GM12878 (cell line): ENCODE results near the gene SMIM20. TPM values are rescaled to one million over a fixed set of nuclear protein-coding genes. Genes with fewer than 3 reads are reported as not detected.

Experiments used
- ATAC-seq: fragments of 200-7000 bp; cut with Tn5 transposase; 3 replicates; pipeline ENCODE4 v1.9.1; 2020; ENCODE audit warnings: mild to moderate bottlenecking, moderate library complexity
- BruUV-seq: library from RNA; stranded (reverse); fragments of 400-500 nt; replicated peaks from 2 replicates; lab custom pipeline; 2021; lab: Mats Ljungman, UMichigan
- CTCF ChIA-PET: fragments of 300-600 bp; sonication (Branson Sonifier 250); formaldehyde crosslinking; extraction: SDS; loops from one replicate; lab custom pipeline; 2021; ENCODE audit warnings: inconsistent platforms; lab: Yijun Ruan, JAX
- POLR2A ChIA-PET: fragments of 350-600 bp; formaldehyde crosslinking; extraction: SDS; loops from one replicate; lab custom pipeline; 2021; ENCODE audit warnings: inconsistent platforms; lab: Charles Lee
- RAD21 ChIA-PET: fragments of 300-600 bp; sonication (Branson Sonifier 250); formaldehyde crosslinking; loops from one replicate; lab custom pipeline; 2023; ENCODE audit warnings: antibody characterized with exemption; ENCODE audit not compliant: unreplicated experiment; lab: Charles Lee
- SMC1A ChIA-PET: fragments of 300-600 bp; sonication (Branson Sonifier 250); formaldehyde crosslinking; loops from one replicate; lab custom pipeline; 2023; ENCODE audit not compliant: unreplicated experiment, uncharacterized antibody; lab: Charles Lee
- DNase-seq: peaks from one replicate; pipeline ENCODE4 v3.0.0-alpha.2; 2011; ENCODE audit warnings: low read depth, low spot score
- FAIRE-seq: peaks from 3 replicates; lab custom pipeline; 2011; peaks lifted over from hg19 to GRCh38; lab: Jason Lieb, UNC
- H2AFZ ChIP-seq: 2 replicates; pipeline ENCODE4 v1.6.0; 2011; ENCODE audit warnings: low read depth, low read length, control low read depth; ENCODE audit not compliant: control insufficient read depth
- H3K27ac ChIP-seq: 2 replicates; pipeline ENCODE4 v1.5.1; 2011; ENCODE audit warnings: control low read depth; ENCODE audit not compliant: control insufficient read depth, insufficient read depth
- H3K27me3 ChIP-seq, 2 experiments: replicated peaks in 1 of 2; 2 replicates each; pipeline versions ENCODE4 v1.6.0 to v1.6.1; 2011; ENCODE audit warnings: low read length in 1 of 2; ENCODE audit not compliant: control insufficient read depth in 2 of 2, insufficient read depth in 2 of 2
- H3K36me3 ChIP-seq, 2 experiments: 2 replicates each; pipeline ENCODE4 v1.5.1; 2011; ENCODE audit warnings: low read length in 1 of 2; ENCODE audit not compliant: control insufficient read depth in 2 of 2, insufficient read depth in 2 of 2
- H3K4me1 ChIP-seq: 2 replicates; pipeline ENCODE4 v1.6.1; 2011; ENCODE audit warnings: mild to moderate bottlenecking, low read length, moderate library complexity, mixed read lengths; ENCODE audit not compliant: control insufficient read depth, insufficient read depth
- H3K4me2 ChIP-seq: 2 replicates; pipeline ENCODE4 v1.6.0; 2011; ENCODE audit warnings: control low read depth; ENCODE audit not compliant: control insufficient read depth, insufficient read depth
- H3K4me3 ChIP-seq: fragments of 200-600 bp; sonication (generic); 2 replicates; pipeline ENCODE4 v1.5.1; 2016
- H3K79me2 ChIP-seq: 2 replicates; pipeline ENCODE4 v1.6.0; 2011; ENCODE audit warnings: low read length; ENCODE audit not compliant: control insufficient read depth, insufficient read depth
- H3K9ac ChIP-seq: 2 replicates; pipeline ENCODE4 v1.8.0; 2011; ENCODE audit warnings: low read length, control low read depth, mixed read lengths; ENCODE audit not compliant: control insufficient read depth, insufficient read depth
- H3K9me3 ChIP-seq: replicated peaks from 3 replicates; pipeline ENCODE4 v1.5.1; 2011; ENCODE audit warnings: mild to moderate bottlenecking, low read length; ENCODE audit not compliant: control insufficient read depth, insufficient read depth
- H4K20me1 ChIP-seq: 2 replicates; pipeline ENCODE4 v1.6.0; 2011; ENCODE audit not compliant: control insufficient read depth, insufficient read depth
- BHLHE40 ChIP-seq, 2 experiments: fragments of 450-650 bp in 1 of 2; IDR thresholded peaks; 2 replicates each; pipeline ENCODE4 v1.6.1; 2011 to 2017; ENCODE audit warnings: low read depth in 2 of 2, borderline replicate concordance in 1 of 2, improper control_type of control experiment in 1 of 2, low read length in 1 of 2, mild to moderate bottlenecking in 1 of 2
- CEBPZ ChIP-seq: fragments of 150-350 bp; IDR thresholded peaks from 2 replicates; pipeline ENCODE4 v1.6.1; 2016; ENCODE audit warnings: low read depth, low read length
- HDGF ChIP-seq: fragments of 450-650 bp; IDR thresholded peaks from 2 replicates; pipeline ENCODE4 v1.6.1; 2016; ENCODE audit warnings: antibody characterized with exemption
- KDM1A ChIP-seq: fragments of 200-600 bp; sonication (generic); IDR thresholded peaks from 2 replicates; pipeline ENCODE4 v1.6.1; 2016; ENCODE audit warnings: borderline replicate concordance
- NKRF ChIP-seq: fragments of 450-650 bp; conservative IDR thresholded peaks from 2 replicates; pipeline ENCODE4 v1.6.1; 2017; ENCODE audit warnings: mild to moderate bottlenecking, moderate library complexity
- PAX5 ChIP-seq: IDR thresholded peaks from 2 replicates; pipeline ENCODE4 v1.6.1; 2011; ENCODE audit warnings: low read depth, low read length, borderline replicate concordance
- PKNOX1 ChIP-seq: fragments of 450-650 bp; IDR thresholded peaks from 2 replicates; pipeline ENCODE4 v1.6.1; 2016; ENCODE audit warnings: mild to moderate bottlenecking
- POU2F2 ChIP-seq: IDR thresholded peaks from 3 replicates; pipeline ENCODE4 v1.6.1; 2011; ENCODE audit warnings: low read depth, mild to moderate bottlenecking, low read length, borderline replicate concordance
- SMARCA5 ChIP-seq: fragments of 450-650 bp; IDR thresholded peaks from 2 replicates; pipeline ENCODE4 v1.6.1; 2017; ENCODE audit warnings: mild to moderate bottlenecking
- YBX1 ChIP-seq: fragments of 450-650 bp; IDR thresholded peaks from 2 replicates; pipeline ENCODE4 v1.6.1; 2016; ENCODE audit warnings: antibody characterized with exemption
- ZZZ3 ChIP-seq: IDR thresholded peaks from 2 replicates; pipeline ENCODE4 v1.6.1; 2011; ENCODE audit warnings: low read depth; ENCODE audit not compliant: control insufficient read depth, insufficient read length
- WGBS: methylation state at CpG from one replicate; pipeline ENCODE4 v1.1.6; 2016; ENCODE audit warnings: low lambda C conversion rate; ENCODE audit not compliant: insufficient replicate concordance, insufficient coverage; ENCODE audit errors: missing lambda C conversion rate; 5-methylcytosine and 5-hydroxymethylcytosine counted together
- in situ Hi-C: fragments of 300-500 bp; cut with MboI; formaldehyde crosslinking; loops from 9 replicates; pipeline ENCODE4 v1.14.3; 2018; ENCODE audit warnings: mixed read lengths
- intact Hi-C: fragments of 100-400 bp; cut with micrococcal nuclease; formaldehyde crosslinking; loops from one replicate; pipeline ENCODE4 v1.14.2; 2022; ENCODE audit not compliant: unreplicated experiment
- polyA plus RNA-seq, 11 experiments: library from polyadenylated mRNA; depleted of rRNA in 4 of 11; unstranded in 6 of 11; stranded (reverse) in 5 of 11; fragments of >200 nt; fragmentation: Nextera tagmentation in 4 of 11; fragmentation: Illumina TruSeq in 1 of 11; extraction: Ambion mirVana in 4 of 11; extraction: Trizol in 1 of 11; gene quantifications; 1 replicate in 1 of 11; 2 replicates in 10 of 11; pipeline versions ENCODE4 v1.2.1 to v1.2.3, GENCODE V29; 2011 to 2016; ENCODE audit warnings: inconsistent platforms in 2 of 11, missing spikeins in 2 of 11, low read depth in 1 of 11
- total RNA-seq, 4 experiments: library from RNA; depleted of rRNA in 3 of 4; stranded (reverse); fragments of >200 nt in 3 of 4; fragmentation: Illumina TruSeq in 1 of 4; extraction: Trizol in 1 of 4; gene quantifications; 2 replicates each; pipeline versions ENCODE4 v1.2.1 to v1.2.3, GENCODE V29; 2013 to 2021

SMIM20 gene
- total and polyA plus RNA-seq, 10 of the 15 experiments (the other 5 are each of a cell fraction or from before 2014, with no cell fraction given) = 17.3 to 38.0 (median 28.8) TPM

- in situ Hi-C loops (no loop called here), intact Hi-C loops (no loop called here)
- TF ChIP-seq ZZZ3 (no peak), HDGF (no peak), SMARCA5 (0 out of 2 replicates have a peak, but pooled peaks have one; percentile 26), YBX1 (no peak), POU2F2 (no peak), NKRF (no peak), PKNOX1 (peak; percentile 65), KDM1A (no peak), CEBPZ (no peak), BHLHE40 (IDR thresholded peaks at IDR 0.05; ENCODE audit: borderline replicate concordance in 1 of 2, low read depth in 2 of 2, low read length in 1 of 2) (peak in 1 of 2 experiments; percentile 21; a peak in 1 of 4 replicates), PAX5 (no peak)
- H3K36me3 ChIP-seq = no peaks in the 10 kb centered on the region
- WGBS = 51% methylated on average over 3 of the region's 3 CpGs
- H3K4me2 ChIP-seq = no peak overlapping the region
- no TSS peak for BruUV-seq
- SMC1A ChIA-PET = interaction anchor here (1.6 kb wide), 1 partner anchor 15 kb away, joined by 5 read pairs; no protein-coding TSS in a partner anchor
- H3K4me1 ChIP-seq = peaks cover 96% of the 10 kb centered on the region
- no peaks in the 10 kb centered on the region; a peak in 1 of 4 replicates for H3K27me3 ChIP-seq
- H3K4me3 ChIP-seq = no peak overlapping the region
- no peaks in the 10 kb centered on the region for H3K79me2 ChIP-seq
- FAIRE-seq (no peak), ATAC-seq (peak; percentile 48), DNase-seq (no peak)
- H2AFZ ChIP-seq = no peak overlapping the region
- H3K27ac ChIP-seq = peak overlapping the region; percentile 89
- H3K9ac ChIP-seq = no peak overlapping the region
- RAD21 ChIA-PET = no interaction called here
- H3K9me3 ChIP-seq = peaks cover 10% of the 10 kb centered on the region; the same call in 2 of the 3 replicates
- CTCF ChIA-PET = interaction anchor here (1.5 kb wide), 1 partner anchor 15 kb away, joined by 3 read pairs; no protein-coding TSS in a partner anchor
- POLR2A ChIA-PET = no interaction called here
- H4K20me1 ChIP-seq = no peaks in the 10 kb centered on the region
Observed at GRCh38 chr4:25874655-25875054, 39.4 kb upstream of the SMIM20 start.
